GM12878 (cell line): ENCODE data around the gene GSE1. TPM values are rescaled to one million over a fixed set of nuclear protein-coding genes. Genes with fewer than 3 reads are reported as not detected.

Experiments used
- ATAC-seq: fragments of 200-7000 bp; cut with Tn5 transposase; 3 replicates; pipeline ENCODE4 v1.9.1; 2020; ENCODE audit warnings: mild to moderate bottlenecking, moderate library complexity
- BruUV-seq: library from RNA; stranded (reverse); fragments of 400-500 nt; replicated peaks from 2 replicates; lab custom pipeline; 2021; lab: Mats Ljungman, UMichigan
- CTCF ChIA-PET: fragments of 300-600 bp; sonication (Branson Sonifier 250); formaldehyde crosslinking; extraction: SDS; loops from one replicate; lab custom pipeline; 2021; ENCODE audit warnings: inconsistent platforms; lab: Yijun Ruan, JAX
- POLR2A ChIA-PET: fragments of 350-600 bp; formaldehyde crosslinking; extraction: SDS; loops from one replicate; lab custom pipeline; 2021; ENCODE audit warnings: inconsistent platforms; lab: Charles Lee
- RAD21 ChIA-PET: fragments of 300-600 bp; sonication (Branson Sonifier 250); formaldehyde crosslinking; loops from one replicate; lab custom pipeline; 2023; ENCODE audit warnings: antibody characterized with exemption; ENCODE audit not compliant: unreplicated experiment; lab: Charles Lee
- SMC1A ChIA-PET: fragments of 300-600 bp; sonication (Branson Sonifier 250); formaldehyde crosslinking; loops from one replicate; lab custom pipeline; 2023; ENCODE audit not compliant: unreplicated experiment, uncharacterized antibody; lab: Charles Lee
- DNase-seq: peaks from one replicate; pipeline ENCODE4 v3.0.0-alpha.2; 2011; ENCODE audit warnings: low read depth, low spot score
- FAIRE-seq: peaks from 3 replicates; lab custom pipeline; 2011; peaks lifted over from hg19 to GRCh38; lab: Jason Lieb, UNC
- H2AFZ ChIP-seq: 2 replicates; pipeline ENCODE4 v1.6.0; 2011; ENCODE audit warnings: low read depth, low read length, control low read depth; ENCODE audit not compliant: control insufficient read depth
- H3K27ac ChIP-seq: 2 replicates; pipeline ENCODE4 v1.5.1; 2011; ENCODE audit warnings: control low read depth; ENCODE audit not compliant: control insufficient read depth, insufficient read depth
- H3K27me3 ChIP-seq, 2 experiments: replicated peaks in 1 of 2; 2 replicates each; pipeline versions ENCODE4 v1.6.0 to v1.6.1; 2011; ENCODE audit warnings: low read length in 1 of 2; ENCODE audit not compliant: control insufficient read depth in 2 of 2, insufficient read depth in 2 of 2
- H3K36me3 ChIP-seq, 2 experiments: 2 replicates each; pipeline ENCODE4 v1.5.1; 2011; ENCODE audit warnings: low read length in 1 of 2; ENCODE audit not compliant: control insufficient read depth in 2 of 2, insufficient read depth in 2 of 2
- H3K4me1 ChIP-seq: 2 replicates; pipeline ENCODE4 v1.6.1; 2011; ENCODE audit warnings: mild to moderate bottlenecking, low read length, moderate library complexity, mixed read lengths; ENCODE audit not compliant: control insufficient read depth, insufficient read depth
- H3K4me2 ChIP-seq: 2 replicates; pipeline ENCODE4 v1.6.0; 2011; ENCODE audit warnings: control low read depth; ENCODE audit not compliant: control insufficient read depth, insufficient read depth
- H3K4me3 ChIP-seq: fragments of 200-600 bp; sonication (generic); 2 replicates; pipeline ENCODE4 v1.5.1; 2016
- H3K79me2 ChIP-seq: 2 replicates; pipeline ENCODE4 v1.6.0; 2011; ENCODE audit warnings: low read length; ENCODE audit not compliant: control insufficient read depth, insufficient read depth
- H3K9ac ChIP-seq: 2 replicates; pipeline ENCODE4 v1.8.0; 2011; ENCODE audit warnings: low read length, control low read depth, mixed read lengths; ENCODE audit not compliant: control insufficient read depth, insufficient read depth
- H3K9me3 ChIP-seq: replicated peaks from 3 replicates; pipeline ENCODE4 v1.5.1; 2011; ENCODE audit warnings: mild to moderate bottlenecking, low read length; ENCODE audit not compliant: control insufficient read depth, insufficient read depth
- H4K20me1 ChIP-seq: 2 replicates; pipeline ENCODE4 v1.6.0; 2011; ENCODE audit not compliant: control insufficient read depth, insufficient read depth
- CREM ChIP-seq: IDR thresholded peaks from 2 replicates; pipeline ENCODE4 v1.6.1; 2014; ENCODE audit warnings: antibody characterized with exemption, low read depth
- GABPA ChIP-seq: IDR thresholded peaks from 2 replicates; pipeline ENCODE4 v1.6.1; 2014; ENCODE audit warnings: antibody characterized with exemption, low read depth, mild to moderate bottlenecking, inconsistent platforms
- KDM1A ChIP-seq: fragments of 200-600 bp; sonication (generic); IDR thresholded peaks from 2 replicates; pipeline ENCODE4 v1.6.1; 2016; ENCODE audit warnings: borderline replicate concordance
- MYB ChIP-seq: fragments of 150-350 bp; IDR thresholded peaks from 2 replicates; pipeline ENCODE4 v1.6.1; 2014; ENCODE audit warnings: mild to moderate bottlenecking, low read depth, low read length, borderline replicate concordance
- RAD21 ChIP-seq: IDR thresholded peaks from 2 replicates; pipeline ENCODE4 v1.6.1; 2011; ENCODE audit warnings: mild to moderate bottlenecking, low read depth, low read length, moderate library complexity; ENCODE audit not compliant: insufficient read depth
- SIX5 ChIP-seq: IDR thresholded peaks from 2 replicates; pipeline ENCODE4 v1.6.1; 2011; ENCODE audit warnings: mild to moderate bottlenecking, low read depth, low read length, moderate library complexity; ENCODE audit not compliant: severe bottlenecking
- SMARCA5 ChIP-seq: fragments of 450-650 bp; IDR thresholded peaks from 2 replicates; pipeline ENCODE4 v1.6.1; 2017; ENCODE audit warnings: mild to moderate bottlenecking
- SUZ12 ChIP-seq: fragments of 200-600 bp; sonication (generic); IDR thresholded peaks from one replicate; pipeline ENCODE4 v1.6.1; 2018; ENCODE audit warnings: antibody characterized with exemption, mild to moderate bottlenecking; ENCODE audit not compliant: unreplicated experiment
- TAF1 ChIP-seq: IDR thresholded peaks from 2 replicates; pipeline ENCODE4 v1.6.1; 2011; ENCODE audit warnings: mild to moderate bottlenecking, low read depth, low read length, borderline replicate concordance
- TCF12 ChIP-seq: IDR thresholded peaks from 2 replicates; pipeline ENCODE4 v1.6.1; 2011; ENCODE audit warnings: low read depth, mild to moderate bottlenecking, low read length
- YY1 ChIP-seq: IDR thresholded peaks from 2 replicates; pipeline ENCODE4 v1.6.1; 2011; ENCODE audit warnings: low read depth, mild to moderate bottlenecking, low read length
- ZBED1 ChIP-seq: IDR thresholded peaks from 2 replicates; pipeline ENCODE4 v1.6.1; 2016; ENCODE audit warnings: borderline replicate concordance
- ZNF384 ChIP-seq: IDR thresholded peaks from 2 replicates; pipeline ENCODE4 v1.6.1; 2012; ENCODE audit warnings: low read depth, mild to moderate bottlenecking, low read length, improper control_type of control experiment, borderline replicate concordance
- WGBS: methylation state at CpG from one replicate; pipeline ENCODE4 v1.1.6; 2016; ENCODE audit warnings: low lambda C conversion rate; ENCODE audit not compliant: insufficient replicate concordance, insufficient coverage; ENCODE audit errors: missing lambda C conversion rate; 5-methylcytosine and 5-hydroxymethylcytosine counted together
- in situ Hi-C: fragments of 300-500 bp; cut with MboI; formaldehyde crosslinking; loops from 9 replicates; pipeline ENCODE4 v1.14.3; 2018; ENCODE audit warnings: mixed read lengths
- intact Hi-C: fragments of 100-400 bp; cut with micrococcal nuclease; formaldehyde crosslinking; loops from one replicate; pipeline ENCODE4 v1.14.2; 2022; ENCODE audit not compliant: unreplicated experiment
- polyA plus RNA-seq, 11 experiments: library from polyadenylated mRNA; depleted of rRNA in 4 of 11; unstranded in 6 of 11; stranded (reverse) in 5 of 11; fragments of >200 nt; fragmentation: Nextera tagmentation in 4 of 11; fragmentation: Illumina TruSeq in 1 of 11; extraction: Ambion mirVana in 4 of 11; extraction: Trizol in 1 of 11; gene quantifications; 1 replicate in 1 of 11; 2 replicates in 10 of 11; pipeline versions ENCODE4 v1.2.1 to v1.2.3, GENCODE V29; 2011 to 2016; ENCODE audit warnings: inconsistent platforms in 2 of 11, missing spikeins in 2 of 11, low read depth in 1 of 11
- total RNA-seq, 4 experiments: library from RNA; depleted of rRNA in 3 of 4; stranded (reverse); fragments of >200 nt in 3 of 4; fragmentation: Illumina TruSeq in 1 of 4; extraction: Trizol in 1 of 4; gene quantifications; 2 replicates each; pipeline versions ENCODE4 v1.2.1 to v1.2.3, GENCODE V29; 2013 to 2021
- TF ChIP-seq, protein P1 (sequence below): fragments of 450-650 bp; IDR thresholded peaks from 2 replicates; pipeline ENCODE4 v1.6.1; 2014; ENCODE audit warnings: mild to moderate bottlenecking
- TF ChIP-seq, protein P2 (sequence below): IDR thresholded peaks from 2 replicates; pipeline ENCODE4 v1.6.1; 2011; ENCODE audit warnings: borderline replicate concordance, low read depth, mild to moderate bottlenecking, moderate library complexity, mixed read lengths, low read length; ENCODE audit not compliant: insufficient read depth; ENCODE audit errors: extremely low read length
- TF ChIP-seq, protein P3 (sequence below): IDR thresholded peaks from 2 replicates; pipeline ENCODE4 v1.6.1; 2011; ENCODE audit warnings: borderline replicate concordance, low read depth, mild to moderate bottlenecking, moderate library complexity, low read length; ENCODE audit not compliant: insufficient read depth, poor library complexity, severe bottlenecking
- TF ChIP-seq, protein P4 (sequence below): IDR thresholded peaks from 2 replicates; pipeline ENCODE4 v1.6.1; 2011; ENCODE audit warnings: low read depth, mild to moderate bottlenecking, low read length, moderate library complexity, borderline replicate concordance; ENCODE audit errors: extremely low read depth

Gene GSE1
- total and polyA plus RNA-seq, 10 of the 15 experiments (the other 5 are each of a cell fraction or from before 2014, with no cell fraction given), result 4.6 to 58.7 (median 18.2) TPM

- Histone ChIP-seq H3K27me3 (no peaks in the 10 kb centered on the region), H4K20me1 (no peaks in the 10 kb centered on the region; the same call in 1 of the 2 replicates), H3K36me3 (peaks cover 25 to 66% of the 10 kb centered on the region in 2 experiments; a peak in 3 of 4 replicates), H3K27ac (no peak overlapping the region), H3K4me1 (no peaks in the 10 kb centered on the region), H3K79me2 (no peaks in the 10 kb centered on the region), H3K4me2 (no peak overlapping the region), H3K4me3 (no peak overlapping the region), H2AFZ (no peak overlapping the region), H3K9me3 (no peaks in the 10 kb centered on the region), H3K9ac (no peak overlapping the region)
- intact Hi-C loops (loop anchor here (2.0 kb wide), 1 partner anchor 101 kb away; no protein-coding TSS in a partner anchor), in situ Hi-C loops (loop anchor here (5.0 kb wide), 1 partner anchor 59 kb away; no protein-coding TSS in a partner anchor)
- TF ChIP-seq RAD21 (no peak), GABPA (no peak), SIX5 (no peak), TAF1 (no peak), ZBED1 (no peak), MYB (no peak), SUZ12 (no peak), CREM (no peak), SMARCA5 (no peak), KDM1A (no peak), ZNF384 (no peak), TCF12 (no peak), YY1 (no peak)
- TF ChIP-seq, protein P1, sequence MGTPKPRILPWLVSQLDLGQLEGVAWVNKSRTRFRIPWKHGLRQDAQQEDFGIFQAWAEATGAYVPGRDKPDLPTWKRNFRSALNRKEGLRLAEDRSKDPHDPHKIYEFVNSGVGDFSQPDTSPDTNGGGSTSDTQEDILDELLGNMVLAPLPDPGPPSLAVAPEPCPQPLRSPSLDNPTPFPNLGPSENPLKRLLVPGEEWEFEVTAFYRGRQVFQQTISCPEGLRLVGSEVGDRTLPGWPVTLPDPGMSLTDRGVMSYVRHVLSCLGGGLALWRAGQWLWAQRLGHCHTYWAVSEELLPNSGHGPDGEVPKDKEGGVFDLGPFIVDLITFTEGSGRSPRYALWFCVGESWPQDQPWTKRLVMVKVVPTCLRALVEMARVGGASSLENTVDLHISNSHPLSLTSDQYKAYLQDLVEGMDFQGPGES, result no peak
- TF ChIP-seq, protein P2, sequence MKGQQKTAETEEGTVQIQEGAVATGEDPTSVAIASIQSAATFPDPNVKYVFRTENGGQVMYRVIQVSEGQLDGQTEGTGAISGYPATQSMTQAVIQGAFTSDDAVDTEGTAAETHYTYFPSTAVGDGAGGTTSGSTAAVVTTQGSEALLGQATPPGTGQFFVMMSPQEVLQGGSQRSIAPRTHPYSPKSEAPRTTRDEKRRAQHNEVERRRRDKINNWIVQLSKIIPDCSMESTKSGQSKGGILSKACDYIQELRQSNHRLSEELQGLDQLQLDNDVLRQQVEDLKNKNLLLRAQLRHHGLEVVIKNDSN, result no peak
- TF ChIP-seq, protein P3, sequence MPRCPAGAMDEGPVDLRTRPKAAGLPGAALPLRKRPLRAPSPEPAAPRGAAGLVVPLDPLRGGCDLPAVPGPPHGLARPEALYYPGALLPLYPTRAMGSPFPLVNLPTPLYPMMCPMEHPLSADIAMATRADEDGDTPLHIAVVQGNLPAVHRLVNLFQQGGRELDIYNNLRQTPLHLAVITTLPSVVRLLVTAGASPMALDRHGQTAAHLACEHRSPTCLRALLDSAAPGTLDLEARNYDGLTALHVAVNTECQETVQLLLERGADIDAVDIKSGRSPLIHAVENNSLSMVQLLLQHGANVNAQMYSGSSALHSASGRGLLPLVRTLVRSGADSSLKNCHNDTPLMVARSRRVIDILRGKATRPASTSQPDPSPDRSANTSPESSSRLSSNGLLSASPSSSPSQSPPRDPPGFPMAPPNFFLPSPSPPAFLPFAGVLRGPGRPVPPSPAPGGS, result no peak
- TF ChIP-seq, protein P4, sequence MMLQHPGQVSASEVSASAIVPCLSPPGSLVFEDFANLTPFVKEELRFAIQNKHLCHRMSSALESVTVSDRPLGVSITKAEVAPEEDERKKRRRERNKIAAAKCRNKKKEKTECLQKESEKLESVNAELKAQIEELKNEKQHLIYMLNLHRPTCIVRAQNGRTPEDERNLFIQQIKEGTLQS, result no peak
- ATAC-seq (no peak), DNase-seq (no peak), FAIRE-seq (no peak)
- ChIA-PET RAD21 (no interaction called here), POLR2A (no interaction called here), CTCF (interaction anchor here (0.6 to 4.8 kb wide), 5 partner anchors 18 to 85 kb away, joined by 3 to 29 read pairs (median 5); no protein-coding TSS in a partner anchor), SMC1A (interaction anchor here (0.8 to 1.5 kb wide), 2 partner anchors 34 to 61 kb away, joined by 3 to 4 read pairs; no protein-coding TSS in a partner anchor)
- BruUV-seq, result no TSS peak
- WGBS, result 92% methylated on average over 3 of the region's 3 CpGs
These were observed 44.9 kb downstream of the GSE1 start for GRCh38 chr16:85657996-85658395.
